Loucy (cell line): Measurements from ENCODE around the gene MILR1.

Experiments
- H2AFZ ChIP-seq: fragments of 200-600 bp; sonication (generic); 2 replicates; pipeline ENCODE4 v1.6.0; 2016; ENCODE audit warnings: antibody characterized with exemption, mild to moderate bottlenecking, low read length, moderate library complexity
- H3F3A ChIP-seq: fragments of 200-600 bp; 2 replicates; pipeline ENCODE4 v1.6.0; 2016; ENCODE audit warnings: antibody characterized with exemption, low read depth, mild to moderate bottlenecking
- H3K27me3 ChIP-seq: fragments of 200-600 bp; sonication (generic); 2 replicates; pipeline ENCODE4 v1.6.1; 2014; ENCODE audit warnings: low read length, mild to moderate bottlenecking; ENCODE audit not compliant: insufficient read depth, poor library complexity, severe bottlenecking
- H3K36me3 ChIP-seq: fragments of 200-600 bp; sonication (generic); 2 replicates; pipeline ENCODE4 v1.6.1; 2016; ENCODE audit warnings: low read length; ENCODE audit not compliant: insufficient read depth
- H3K4me1 ChIP-seq: fragments of 200-600 bp; sonication (generic); 2 replicates; pipeline ENCODE4 v1.5.1; 2014; ENCODE audit warnings: low read length, mild to moderate bottlenecking; ENCODE audit not compliant: insufficient read depth, poor library complexity, severe bottlenecking
- H3K4me2 ChIP-seq: fragments of 200-600 bp; sonication (generic); 2 replicates; pipeline ENCODE4 v1.6.0; 2014; ENCODE audit warnings: antibody characterized with exemption, low read length, low read depth, mild to moderate bottlenecking; ENCODE audit not compliant: poor library complexity, severe bottlenecking
- H3K4me3 ChIP-seq: fragments of 200-600 bp; sonication (generic); 2 replicates; pipeline ENCODE4 v1.5.1; 2014; ENCODE audit warnings: low read length, mild to moderate bottlenecking, mixed read lengths; ENCODE audit not compliant: poor library complexity, severe bottlenecking
- H3K79me2 ChIP-seq: fragments of 200-600 bp; sonication (generic); 2 replicates; pipeline ENCODE4 v1.6.1; 2014; ENCODE audit warnings: low read length; ENCODE audit not compliant: insufficient read depth
- H3K9ac ChIP-seq: fragments of 200-600 bp; sonication (generic); 2 replicates; pipeline ENCODE4 v1.6.0; 2014; ENCODE audit warnings: mild to moderate bottlenecking, low read depth, low read length, moderate library complexity; ENCODE audit not compliant: poor library complexity, severe bottlenecking
- H3K9me2 ChIP-seq: fragments of 200-600 bp; sonication (generic); replicated peaks from 2 replicates; pipeline ENCODE4 v1.6.1; 2016; ENCODE audit warnings: low read depth, low read length, mixed read lengths
- H3K9me3 ChIP-seq: fragments of 200-600 bp; sonication (generic); 2 replicates; pipeline ENCODE4 v1.6.1; 2014; ENCODE audit warnings: mild to moderate bottlenecking, antibody characterized with exemption, low read length, low read depth; ENCODE audit not compliant: insufficient read depth
- H4K20me1 ChIP-seq: fragments of 200-600 bp; sonication (generic); 2 replicates; pipeline ENCODE4 v1.6.0; 2014; ENCODE audit warnings: antibody characterized with exemption, low read length, mild to moderate bottlenecking; ENCODE audit not compliant: insufficient read depth, poor library complexity, severe bottlenecking
- CTCF ChIP-seq: fragments of 200-600 bp; sonication (generic); conservative IDR thresholded peaks from 2 replicates; pipeline ENCODE4 v1.5.1; 2014; ENCODE audit warnings: mild to moderate bottlenecking, antibody characterized with exemption, low read length
- EZH2phosphoT487 ChIP-seq: fragments of 200-600 bp; IDR thresholded peaks from 2 replicates; pipeline ENCODE4 v1.6.1; 2018; ENCODE audit warnings: antibody characterized with exemption, mild to moderate bottlenecking, moderate library complexity, borderline replicate concordance

Gene MILR1

GRCh38 chr17:64515829-64516228, 66.9 kb downstream of the MILR1 start:
- H3F3A ChIP-seq, result no peaks in the 10 kb centered on the region
- peaks cover 30% of the 10 kb centered on the region for H3K4me1 ChIP-seq
- peak overlapping the region; percentile 2 for H3K4me3 ChIP-seq
- H3K9me2 ChIP-seq, result no peaks in the 10 kb centered on the region
- peaks cover 33% of the 10 kb centered on the region for H4K20me1 ChIP-seq
- H3K9ac ChIP-seq, result no peak overlapping the region
- H3K27me3 ChIP-seq, result no peaks in the 10 kb centered on the region
- H3K79me2 ChIP-seq, result peaks cover 65% of the 10 kb centered on the region
- peak overlapping the region; percentile 33 for H3K4me2 ChIP-seq
- no peak for TF ChIP-seq CTCF
- TF ChIP-seq EZH2phosphoT487, result no peak
- H2AFZ ChIP-seq, result no peak overlapping the region
- H3K9me3 ChIP-seq, result no peaks in the 10 kb centered on the region
- peaks cover 84% of the 10 kb centered on the region for H3K36me3 ChIP-seq
